Activated CD4-positive, alpha-beta T cell treated with anti-CD3 and anti-CD28 coated beads, Interleukin-2, amount 50 U/mL, for 16 hours (primary cell): Measurements from ENCODE around the gene HSPA12A.

Source experiments
- DNase-seq: peaks from one replicate; pipeline ENCODE4 v3.0.0-alpha.2; 2020

The HSPA12A gene, protein sequence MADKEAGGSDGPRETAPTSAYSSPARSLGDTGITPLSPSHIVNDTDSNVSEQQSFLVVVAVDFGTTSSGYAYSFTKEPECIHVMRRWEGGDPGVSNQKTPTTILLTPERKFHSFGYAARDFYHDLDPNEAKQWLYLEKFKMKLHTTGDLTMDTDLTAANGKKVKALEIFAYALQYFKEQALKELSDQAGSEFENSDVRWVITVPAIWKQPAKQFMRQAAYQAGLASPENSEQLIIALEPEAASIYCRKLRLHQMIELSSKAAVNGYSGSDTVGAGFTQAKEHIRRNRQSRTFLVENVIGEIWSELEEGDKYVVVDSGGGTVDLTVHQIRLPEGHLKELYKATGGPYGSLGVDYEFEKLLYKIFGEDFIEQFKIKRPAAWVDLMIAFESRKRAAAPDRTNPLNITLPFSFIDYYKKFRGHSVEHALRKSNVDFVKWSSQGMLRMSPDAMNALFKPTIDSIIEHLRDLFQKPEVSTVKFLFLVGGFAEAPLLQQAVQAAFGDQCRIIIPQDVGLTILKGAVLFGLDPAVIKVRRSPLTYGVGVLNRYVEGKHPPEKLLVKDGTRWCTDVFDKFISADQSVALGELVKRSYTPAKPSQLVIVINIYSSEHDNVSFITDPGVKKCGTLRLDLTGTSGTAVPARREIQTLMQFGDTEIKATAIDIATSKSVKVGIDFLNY

DNA sequence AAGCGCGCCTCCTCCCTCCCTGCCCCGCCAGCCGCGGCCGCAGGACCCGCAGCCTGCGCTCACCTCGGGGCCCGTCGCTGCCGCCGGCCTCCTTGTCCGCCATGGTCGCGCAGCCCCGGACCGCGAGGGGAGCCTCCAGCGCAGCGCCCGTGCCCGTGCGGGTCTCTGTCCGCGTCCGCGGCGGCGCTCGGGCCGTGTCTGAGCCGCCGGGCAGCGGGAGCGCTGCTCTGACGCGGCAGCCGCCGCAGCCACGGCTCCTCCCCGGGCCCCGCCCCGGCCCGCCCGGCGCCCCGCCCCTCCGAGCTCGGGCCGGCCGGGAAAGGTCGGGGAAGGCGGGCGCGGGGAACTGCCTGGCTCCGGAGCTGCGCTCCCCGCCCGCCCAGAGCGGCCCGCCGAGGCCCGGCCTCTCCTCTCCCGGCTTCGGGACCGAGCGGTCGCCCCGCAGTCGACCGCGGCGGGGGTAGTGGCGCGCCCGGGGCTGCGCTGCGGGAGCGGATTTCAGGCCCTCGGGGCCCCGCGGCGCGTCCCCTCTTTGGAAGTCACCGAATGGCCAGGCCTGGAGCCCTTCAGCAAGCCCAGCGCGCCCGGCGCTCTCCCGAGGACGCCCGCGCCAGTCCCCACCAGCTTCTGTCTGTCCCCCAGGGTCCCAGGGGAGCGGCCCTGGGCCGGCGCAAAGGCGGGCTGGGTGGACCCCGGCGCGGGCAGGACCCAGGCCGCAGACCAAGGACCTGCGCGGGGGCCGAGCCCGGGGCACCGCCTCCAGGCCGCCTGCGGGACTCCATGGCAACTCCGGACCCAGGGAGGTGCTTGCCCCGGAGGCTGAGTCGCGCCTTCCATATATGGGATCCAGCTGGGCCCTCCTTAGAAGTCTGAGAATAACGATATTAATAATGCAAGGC, at the start of gene HSPA12A:
TSS of gene HSPA12A (minus strand) at position 200 of the 899 bp plus-strand sequence. CDS start at position 103, 97 bp downstream.
- peak; percentile 35 for DNase-seq

DNA sequence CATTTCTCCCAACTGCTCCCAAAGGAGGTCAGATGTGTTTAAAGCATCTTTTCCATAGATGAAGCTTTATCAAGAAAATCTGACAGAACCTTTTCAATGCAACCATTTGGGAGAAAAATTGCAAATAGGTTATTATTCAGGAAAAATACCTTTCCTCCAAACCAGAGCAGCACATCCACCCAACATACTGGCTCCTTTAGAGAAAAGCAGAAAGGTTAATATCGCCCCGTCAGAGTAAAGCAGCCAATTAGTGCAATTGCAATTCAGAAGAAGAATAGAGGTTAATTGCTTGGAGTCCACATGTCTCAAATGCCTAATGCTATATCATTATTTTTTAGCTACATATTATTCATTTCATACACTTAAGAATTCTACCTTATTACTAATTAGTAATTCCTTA, 48.9 kb upstream of the HSPA12A start:
- no peak for DNase-seq

DNA sequence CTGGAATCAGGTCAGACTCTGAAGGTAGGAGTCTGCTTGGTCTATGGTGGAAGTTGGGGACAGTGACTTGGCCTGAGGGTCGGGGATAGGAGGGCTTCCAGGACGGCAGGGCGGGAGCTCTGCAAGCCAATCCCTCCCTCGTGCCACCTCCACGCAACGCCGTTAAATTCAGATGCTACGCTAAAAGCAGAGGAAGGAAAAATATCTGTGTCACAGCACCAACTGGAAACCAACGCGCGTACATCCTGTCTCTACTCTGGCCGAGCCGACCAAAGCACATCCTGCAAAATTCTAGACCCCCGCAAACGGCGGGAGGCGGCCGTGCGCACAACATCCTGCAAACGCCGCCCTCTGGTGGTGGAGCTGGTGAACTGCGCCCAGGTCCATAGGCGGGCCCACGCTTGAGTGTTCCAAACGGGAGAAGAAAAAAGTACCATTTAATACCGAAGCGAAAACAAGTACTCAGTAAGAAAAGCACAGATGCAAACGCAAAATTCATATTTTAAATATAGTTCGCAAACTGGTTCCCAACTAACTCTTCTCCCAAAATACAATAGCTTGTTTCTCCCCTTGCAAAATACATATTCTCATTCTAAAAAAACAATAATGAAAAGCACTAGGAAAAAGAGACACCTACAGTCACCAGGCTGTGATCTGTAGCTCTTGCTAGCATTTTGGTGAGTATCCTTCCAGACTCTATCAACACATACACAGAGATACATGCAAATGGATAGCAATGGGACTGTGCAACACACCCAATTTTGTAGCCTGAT, 45.7 kb upstream of the HSPA12A start:
- DNase-seq, result peak; percentile 74

DNA sequence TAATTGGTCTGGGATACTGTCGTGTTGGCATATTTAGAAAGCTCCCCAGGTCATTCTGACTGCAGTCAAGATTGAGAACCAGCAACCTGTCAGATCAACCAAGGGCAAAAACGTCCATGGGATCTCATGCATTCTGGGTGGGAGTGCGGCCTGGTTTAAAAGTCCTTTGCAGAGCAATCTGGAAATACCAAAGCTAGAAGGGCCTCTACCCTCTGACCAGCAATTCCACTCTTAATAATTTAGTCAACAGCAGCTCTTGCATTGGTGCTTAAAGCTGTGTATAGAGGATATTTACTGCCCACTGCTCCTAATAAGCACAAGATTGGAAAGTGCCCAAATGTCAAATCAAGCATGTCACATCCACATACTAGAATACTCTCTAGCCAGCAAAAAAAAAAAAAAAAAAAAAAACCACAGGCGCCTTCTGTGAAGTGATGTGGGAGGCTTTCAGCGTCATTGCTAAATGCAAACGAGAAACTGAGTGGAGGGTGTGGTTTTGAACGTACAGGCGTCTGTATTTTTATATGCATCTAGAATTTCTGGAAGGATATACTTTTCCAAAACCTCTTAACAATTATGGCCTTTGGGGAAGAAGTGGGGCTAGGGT, 44.8 kb upstream of the HSPA12A start:
- no peak for DNase-seq

DNA sequence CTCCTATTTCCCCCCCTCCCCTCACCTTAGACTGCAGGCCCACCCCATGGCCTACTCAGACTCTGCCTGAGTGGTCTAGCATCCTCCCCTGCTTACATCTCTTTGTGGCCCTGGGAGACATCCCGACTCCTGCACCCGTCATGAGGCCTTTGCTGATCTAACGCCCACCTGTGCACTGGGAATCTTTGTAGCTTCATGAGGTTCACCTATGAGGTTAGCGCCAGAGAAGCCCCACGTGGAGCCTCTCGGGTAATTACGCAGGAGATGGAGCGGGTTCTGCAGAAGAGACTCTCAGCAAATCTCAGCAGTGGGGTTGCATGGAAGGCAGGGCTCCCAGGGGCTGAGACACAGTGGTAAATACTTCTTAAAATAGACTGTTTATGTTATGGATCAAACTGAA, 43.5 kb upstream of the HSPA12A start:
- no peak for DNase-seq

DNA sequence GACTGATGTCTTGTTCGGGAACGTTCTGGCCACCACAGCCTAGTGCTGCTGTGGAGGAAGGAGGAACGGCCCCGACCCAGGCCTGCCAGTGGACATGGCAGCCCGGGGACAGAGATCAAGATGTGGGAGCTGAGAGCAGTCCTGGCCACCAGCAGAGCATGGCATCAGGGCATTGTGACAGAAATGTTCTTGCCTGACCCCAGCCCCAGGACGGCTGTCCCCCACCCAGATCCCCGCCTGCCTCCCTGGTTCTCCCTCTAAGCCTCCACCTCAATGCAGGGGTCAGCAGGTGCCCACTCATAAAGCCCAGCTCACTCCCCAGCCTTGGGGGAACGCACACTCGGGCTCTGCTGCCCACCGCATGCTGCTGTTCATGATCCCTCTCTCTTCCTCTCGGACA, 42.9 kb upstream of the HSPA12A start:
- no peak for DNase-seq

DNA sequence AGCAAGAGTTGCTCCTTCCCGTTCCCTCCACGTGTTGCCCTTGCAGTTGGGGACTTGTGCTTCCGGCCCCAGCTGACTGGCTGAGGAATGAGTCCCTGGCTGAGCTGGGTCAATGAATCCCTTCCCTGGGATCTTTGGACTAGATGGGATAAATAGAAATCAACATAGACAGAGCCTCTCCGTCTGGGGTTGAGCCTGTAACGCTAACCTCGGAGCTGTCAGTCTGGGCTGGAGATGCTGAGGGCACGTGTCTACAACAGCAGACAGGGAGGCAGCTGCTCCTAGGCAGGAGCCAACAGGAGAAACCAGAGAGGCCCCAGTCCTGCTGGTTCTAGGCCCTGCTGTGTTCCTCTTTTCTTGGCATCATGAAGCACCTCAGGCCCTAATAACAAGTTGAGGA, 42.3 kb upstream of the HSPA12A start:
- DNase-seq, result no peak

DNA sequence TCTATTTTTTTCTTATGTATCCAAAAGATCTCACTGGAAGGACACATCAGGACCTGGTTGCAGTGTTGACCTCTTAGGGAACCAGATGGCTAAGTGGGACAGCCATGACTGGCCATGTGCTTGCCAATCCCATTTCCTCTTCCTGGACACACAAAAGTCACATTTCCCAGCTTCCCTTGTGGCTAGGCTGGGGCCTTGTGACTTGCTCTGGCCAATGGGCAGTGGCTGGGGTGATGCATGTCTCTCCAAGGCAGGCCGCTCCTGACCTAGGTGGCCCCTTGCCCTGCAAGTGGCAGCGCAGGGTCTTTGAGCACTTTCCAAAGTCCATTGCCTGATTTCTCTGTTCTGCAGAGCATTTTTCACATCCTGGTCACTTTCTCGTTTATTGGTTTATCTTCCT, 41.7 kb upstream of the HSPA12A start:
- no peak for DNase-seq

DNA sequence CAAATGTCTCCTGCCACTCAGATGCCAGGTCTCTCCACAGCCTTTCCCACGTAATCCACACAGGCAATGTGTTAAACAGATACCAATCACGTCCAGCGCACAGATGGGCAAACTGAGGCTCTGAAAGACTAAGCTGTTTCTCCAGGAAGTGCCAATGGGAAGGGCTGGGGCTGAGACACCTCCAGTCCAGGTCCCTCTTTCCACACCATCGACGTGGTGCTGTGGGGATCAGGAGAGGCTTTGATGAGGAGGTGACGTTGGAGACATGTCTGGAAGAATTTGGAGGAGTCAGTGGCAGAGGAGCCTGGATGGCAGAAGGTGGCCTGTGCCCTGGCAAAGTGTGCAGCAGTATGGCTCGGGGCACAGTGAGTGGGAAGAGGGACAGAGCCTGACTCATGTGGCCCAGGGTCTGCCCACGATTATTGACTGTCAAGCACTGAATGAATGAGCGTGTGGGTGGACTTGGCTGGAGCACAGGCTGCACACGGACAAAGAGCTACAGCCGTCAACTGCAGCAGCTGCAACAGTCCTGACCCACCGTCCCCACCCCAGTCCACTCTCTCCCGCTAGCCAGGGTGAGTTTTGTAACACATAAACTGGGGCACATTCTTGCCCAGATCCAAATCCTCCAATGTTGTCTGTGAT, 40.8 kb upstream of the HSPA12A start:
- DNase-seq, result no peak

DNA sequence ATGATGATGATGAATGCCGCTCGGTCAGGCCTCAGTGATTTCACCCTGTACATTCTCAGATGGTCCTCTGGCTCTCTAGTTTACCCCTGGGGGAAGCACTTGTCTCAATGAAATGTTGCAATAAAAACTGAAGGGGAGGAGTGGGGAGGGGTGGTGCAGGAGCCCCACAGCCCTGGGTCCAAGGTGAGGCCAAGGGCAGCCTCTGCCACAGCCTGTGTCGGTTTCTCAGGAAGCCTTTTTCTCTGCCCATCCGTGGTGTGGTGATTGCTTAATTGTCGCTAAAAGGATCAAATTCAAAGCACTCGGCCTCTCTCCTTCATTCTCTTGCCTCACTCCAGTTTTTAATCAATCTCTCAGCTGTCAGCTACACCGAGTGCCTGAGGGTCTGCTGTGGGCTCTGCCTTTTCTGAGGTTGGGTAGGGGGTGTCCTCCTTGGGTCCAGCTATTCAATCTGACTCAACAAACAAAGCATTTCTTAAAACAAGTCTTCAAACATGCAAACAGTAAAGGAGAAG, 39.1 kb upstream of the HSPA12A start:
- no peak for DNase-seq

DNA sequence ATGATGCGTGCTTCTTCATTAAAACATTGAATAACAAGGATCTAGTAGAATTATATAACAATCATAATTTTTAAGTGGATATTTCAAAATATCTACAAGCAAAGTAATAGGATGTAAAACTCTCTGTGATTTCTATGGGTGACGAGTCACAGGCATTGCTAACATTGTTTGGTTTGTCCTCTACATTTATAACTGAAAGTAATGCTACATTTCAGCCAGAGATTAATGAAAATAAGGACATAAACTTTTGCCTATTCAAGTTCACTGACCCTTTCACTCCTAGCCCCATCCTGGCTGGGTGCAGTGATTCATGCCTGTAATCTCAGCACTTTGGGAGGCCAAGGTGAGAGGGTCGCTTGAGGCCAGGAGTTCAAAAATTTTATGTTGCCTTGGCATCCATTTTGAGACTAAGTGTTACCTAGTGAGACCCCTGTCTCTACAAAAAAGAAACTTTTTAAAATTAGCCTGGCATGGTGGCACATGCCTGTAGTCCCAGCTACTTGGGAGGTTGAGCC, 38.4 kb upstream of the HSPA12A start:
- no peak for DNase-seq

DNA sequence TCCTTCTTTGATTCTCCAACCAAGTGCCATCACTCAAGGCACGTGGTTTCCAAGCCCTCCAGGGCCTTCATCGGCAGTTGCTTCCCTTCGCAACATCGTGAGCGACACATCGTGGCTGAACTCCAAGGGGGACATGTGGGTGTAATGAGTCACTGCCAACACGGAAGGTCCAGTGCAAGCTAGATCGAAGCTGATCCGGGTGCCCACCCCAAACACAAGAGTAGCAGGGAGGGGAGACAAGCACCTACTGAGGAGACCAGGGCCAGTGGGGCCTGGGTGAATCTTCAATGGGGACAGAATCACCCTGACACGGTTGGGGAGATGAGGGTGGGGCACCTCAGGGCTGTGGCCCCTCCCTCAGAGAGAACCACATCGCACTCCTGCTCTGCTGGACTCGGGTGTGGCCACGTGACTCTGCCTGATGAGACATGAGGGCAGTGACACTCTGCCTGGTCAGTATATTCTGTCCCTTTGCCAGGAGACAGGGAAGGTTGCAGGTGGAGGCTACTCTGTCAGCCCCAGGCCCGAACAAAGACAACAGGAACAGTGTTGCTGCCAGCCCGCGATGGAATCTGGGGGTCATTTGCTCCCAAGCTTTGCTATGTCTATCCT, 36.8 kb upstream of the HSPA12A start:
- DNase-seq, result no peak

DNA sequence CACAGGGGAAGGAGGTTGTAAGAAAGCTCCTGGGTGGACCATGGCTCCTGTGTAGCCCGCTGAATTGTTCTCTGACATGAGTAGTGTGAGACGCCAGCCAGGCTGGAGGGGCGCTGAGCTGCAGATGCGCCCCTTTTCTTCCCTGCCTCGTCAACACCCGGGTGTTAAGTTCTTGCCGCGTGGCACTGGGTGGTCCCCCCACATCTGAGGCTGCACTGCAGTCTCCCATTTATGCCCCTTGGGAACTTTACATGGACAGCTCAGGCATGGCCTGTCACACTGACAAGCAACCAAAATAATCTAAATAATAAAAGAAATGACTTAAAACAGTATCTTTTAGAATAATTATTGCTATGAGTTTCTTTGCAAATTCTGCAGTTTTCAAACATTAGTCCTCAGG, 34.6 kb upstream of the HSPA12A start:
- DNase-seq, result no peak

DNA sequence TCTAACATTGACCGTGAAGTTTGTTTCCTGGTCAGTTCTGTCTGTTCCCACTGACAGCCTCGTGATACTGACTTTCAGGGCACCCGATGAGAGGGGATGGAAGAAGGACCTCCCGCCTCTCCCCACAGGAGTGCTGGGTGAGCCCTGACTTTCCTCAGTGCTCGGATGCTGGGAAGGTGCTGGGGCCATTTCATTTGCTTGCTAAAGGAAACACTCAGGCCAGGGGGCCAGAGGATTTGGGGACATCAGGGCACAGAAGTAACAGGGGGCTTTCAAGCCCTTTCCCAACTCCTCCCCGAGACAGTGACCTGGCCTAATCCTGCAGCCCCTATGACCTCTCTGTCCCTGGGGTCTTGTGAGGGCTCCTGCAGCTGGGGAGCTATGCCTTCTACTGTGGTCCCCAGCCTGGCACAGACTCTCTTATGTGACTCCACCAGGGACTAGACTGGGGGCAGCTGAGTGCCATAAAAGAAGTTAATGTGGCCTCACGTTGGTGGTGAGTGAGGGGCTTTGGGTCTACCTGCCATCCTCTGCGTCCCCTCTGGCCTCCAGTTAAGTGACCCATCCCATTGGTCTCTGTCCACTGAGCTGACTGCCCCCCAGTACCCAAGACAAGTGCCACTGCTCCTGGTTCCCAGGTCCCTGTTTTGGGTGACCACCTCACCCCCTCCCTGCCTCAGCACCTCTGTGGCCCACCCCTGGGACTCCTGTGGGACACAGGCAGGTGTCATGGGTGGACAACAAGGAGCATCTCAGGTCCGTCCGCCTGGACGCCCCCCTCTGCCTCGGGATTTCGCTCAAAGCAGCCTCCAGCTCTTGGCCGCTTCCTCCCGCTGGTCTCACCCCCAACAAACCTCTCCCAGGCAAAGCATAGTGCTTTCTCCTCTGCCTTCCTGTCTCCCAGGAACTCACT, 33.4 kb upstream of the HSPA12A start:
- no peak for DNase-seq

DNA sequence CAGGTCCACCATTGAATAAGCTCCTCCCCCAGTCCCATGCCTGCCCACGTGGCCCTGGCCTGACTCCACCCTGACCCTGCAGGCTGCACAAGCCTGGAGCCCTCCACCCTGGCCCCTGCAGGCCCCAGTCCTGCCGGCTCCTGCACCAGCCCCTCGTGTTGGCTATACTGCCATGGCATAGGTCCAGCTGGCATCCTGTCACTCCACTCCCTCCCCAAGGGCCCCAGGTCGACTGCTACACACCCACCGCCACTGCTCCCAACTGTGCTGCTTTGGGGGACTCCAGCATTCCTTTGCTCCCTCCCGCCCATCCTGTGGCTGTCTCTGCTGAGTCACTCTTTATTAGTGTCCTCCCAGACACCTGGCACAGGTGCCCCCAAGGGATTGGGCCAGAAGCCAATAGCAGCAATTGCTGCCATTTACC, 32.4 kb upstream of the HSPA12A start:
- DNase-seq, result no peak

DNA sequence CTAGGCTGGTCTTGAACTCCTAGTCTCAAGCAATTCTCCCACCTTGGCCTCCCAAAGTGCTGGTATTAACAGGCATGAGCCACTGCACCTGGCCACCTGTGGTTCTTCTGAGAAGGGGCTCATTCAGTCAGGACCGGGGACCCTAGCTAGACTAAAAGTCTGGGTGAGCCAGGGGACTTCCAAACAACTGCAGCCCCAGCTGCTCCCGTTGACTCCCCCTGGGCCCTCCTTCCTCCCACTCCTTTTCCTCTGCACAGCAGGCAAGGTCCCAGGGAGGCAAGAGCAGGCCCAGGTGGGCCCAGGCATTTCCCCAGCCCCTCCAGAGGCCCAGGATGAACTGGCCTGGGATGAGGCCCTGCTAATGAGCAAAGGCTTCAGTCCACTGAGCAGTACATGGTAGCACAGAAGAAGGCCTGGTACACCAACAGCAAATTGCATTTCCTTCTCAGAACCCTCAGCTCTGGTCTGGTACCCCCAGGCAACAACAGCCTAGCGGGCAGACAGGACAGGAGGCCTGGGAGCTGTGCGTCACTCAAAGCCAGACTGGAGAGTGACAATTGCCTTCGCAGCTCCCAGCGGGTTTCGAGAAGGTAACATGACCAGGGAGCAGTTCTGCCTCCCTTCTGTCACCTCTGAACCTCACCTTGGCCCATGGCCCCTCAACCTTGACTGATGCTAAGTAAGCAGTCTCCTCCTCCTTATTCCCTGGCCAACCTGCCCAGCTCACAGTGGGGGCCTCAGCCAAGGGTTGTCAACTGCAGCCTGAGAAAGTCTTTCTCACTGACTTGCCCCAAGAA, 30.7 kb upstream of the HSPA12A start:
- no peak for DNase-seq

DNA sequence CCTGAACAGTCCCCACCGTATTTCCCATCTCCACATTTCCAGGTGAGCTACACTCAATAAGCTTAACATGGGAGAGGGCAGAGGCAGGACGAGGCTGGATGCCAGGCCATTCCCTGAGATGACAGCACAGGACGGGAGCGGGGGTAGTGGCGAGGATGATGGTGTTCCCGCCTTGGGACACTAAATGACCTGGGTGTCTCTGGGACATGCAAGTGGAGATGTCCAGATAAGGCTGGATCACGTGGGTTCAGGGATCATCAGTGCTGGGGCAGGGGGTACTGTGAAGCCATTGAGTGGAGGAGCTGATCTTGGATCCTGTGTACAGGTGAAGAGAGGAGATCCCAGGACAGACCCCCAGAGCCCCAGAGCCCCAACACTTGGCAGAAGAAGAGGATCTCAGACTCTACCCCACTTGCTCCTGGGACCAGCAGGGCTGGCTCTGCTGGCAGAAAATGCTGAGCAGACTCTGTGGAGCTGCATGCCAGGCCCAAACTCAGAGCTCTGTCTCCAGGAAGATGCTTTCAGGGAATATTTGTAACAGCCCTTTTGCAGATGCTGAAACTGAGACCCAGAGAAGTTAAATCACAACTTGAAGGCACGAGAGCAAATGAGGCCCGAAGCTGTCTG, 29.7 kb upstream of the HSPA12A start:
- DNase-seq, result no peak
